ENCODE measurements around the gene MYO18B.

MYO18B gene

GRCh38 chr22:26053737-26054316 lies 311.8 kb downstream of the MYO18B start:
- no peak for DNase-seq (ENCODE audit: low read depth)

- no peak for DNase-seq (ENCODE audit: low read depth)
These were observed 313.0 kb downstream of the MYO18B start for GRCh38 chr22:26054841-26055605.

- DNase-seq (ENCODE audit: low read depth) = no peak
These were observed 313.7 kb downstream of the MYO18B start for GRCh38 chr22:26055693-26056092.

GRCh38 chr22:26056455-26057200 lies 314.6 kb downstream of the MYO18B start:
- DNase-seq (ENCODE audit: low read depth) = no peak

DNA sequence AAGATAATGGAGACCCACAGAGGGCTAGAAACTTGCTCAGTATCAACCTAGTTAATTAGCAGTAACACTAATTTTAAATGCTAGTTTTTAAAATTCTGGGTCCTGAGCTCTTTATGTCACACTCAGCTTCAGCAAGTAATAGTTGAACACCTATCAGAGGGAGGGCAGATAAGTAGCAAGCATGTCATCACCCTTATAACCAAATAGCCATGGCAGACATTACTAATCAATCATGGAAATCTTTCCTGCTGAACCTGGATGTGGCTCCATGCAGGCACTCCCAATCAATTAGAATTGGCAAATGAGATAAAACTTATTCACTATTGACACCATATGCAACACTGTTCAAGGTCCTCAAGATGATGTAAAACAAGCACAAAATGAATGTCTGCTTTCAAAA lies 315.7 kb downstream of the MYO18B start:
- no peak for DNase-seq (ENCODE audit: low read depth)

DNA sequence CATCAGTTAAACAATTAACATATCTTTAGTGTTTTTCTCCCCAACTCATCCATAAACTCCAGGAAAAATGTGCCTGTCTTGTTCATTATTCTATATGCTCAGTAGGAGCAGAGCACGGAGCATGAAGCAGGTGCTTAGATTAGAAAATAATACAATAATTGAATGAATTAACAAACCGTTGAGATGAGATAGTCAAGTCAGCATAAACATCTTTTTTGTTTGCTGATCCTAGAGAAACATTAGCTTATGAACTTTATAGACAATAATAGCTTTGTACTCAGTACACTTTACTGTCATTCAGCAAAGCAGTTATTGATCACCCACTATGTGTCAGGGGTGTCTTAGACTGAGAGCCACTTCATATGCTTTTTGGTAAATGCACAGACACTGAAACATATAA lies 322.1 kb downstream of the MYO18B start:
- no peak for DNase-seq (ENCODE audit: low read depth)

GRCh38 chr22:26065847-26066246 lies 323.9 kb downstream of the MYO18B start:
- no peak for DNase-seq (ENCODE audit: low read depth)

DNA sequence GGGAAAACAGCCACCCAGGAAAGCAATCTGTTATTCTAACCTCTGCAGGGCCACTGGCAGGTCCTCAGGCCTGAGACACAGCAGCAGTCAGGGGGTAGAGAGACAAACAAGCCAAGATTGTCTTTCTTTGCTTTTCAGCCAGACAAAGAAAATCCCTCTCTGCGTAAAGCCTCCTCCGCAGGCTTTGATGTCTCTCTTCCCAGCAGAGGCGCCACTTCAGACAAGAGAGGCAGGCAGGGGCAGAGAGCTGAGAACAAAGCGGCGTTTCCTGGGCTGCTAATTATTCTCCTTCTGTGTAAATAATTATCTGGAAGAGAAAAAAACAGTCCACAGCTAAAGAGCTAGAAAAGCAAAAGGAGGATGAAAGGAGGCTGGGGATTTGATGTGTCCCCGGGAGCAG lies 324.5 kb downstream of the MYO18B start:
- DNase-seq (ENCODE audit: low read depth) = no peak

DNA sequence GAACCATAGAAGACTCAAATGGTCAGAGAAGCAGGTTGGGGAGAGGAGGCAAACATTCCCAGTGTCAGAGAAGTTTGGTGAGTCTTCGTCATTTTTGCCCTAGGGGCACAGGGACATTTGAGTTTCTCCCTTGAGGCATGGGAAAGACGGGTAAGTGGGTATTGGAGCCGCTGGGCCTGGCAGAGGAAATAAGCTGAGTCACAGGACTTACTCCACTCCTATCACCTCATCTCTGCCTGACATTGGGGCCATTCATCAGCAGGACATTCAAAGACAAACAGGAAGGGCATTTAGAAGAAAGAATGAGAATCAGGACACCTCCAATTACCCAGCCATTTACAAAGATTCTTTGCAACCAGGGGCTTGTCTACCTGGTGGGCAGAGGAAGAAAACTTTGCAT lies 326.6 kb downstream of the MYO18B start:
- no peak for DNase-seq (ENCODE audit: low read depth)

- DNase-seq (ENCODE audit: low read depth) = no peak
These were observed 330.6 kb downstream of the MYO18B start for GRCh38 chr22:26072621-26073020.

DNA sequence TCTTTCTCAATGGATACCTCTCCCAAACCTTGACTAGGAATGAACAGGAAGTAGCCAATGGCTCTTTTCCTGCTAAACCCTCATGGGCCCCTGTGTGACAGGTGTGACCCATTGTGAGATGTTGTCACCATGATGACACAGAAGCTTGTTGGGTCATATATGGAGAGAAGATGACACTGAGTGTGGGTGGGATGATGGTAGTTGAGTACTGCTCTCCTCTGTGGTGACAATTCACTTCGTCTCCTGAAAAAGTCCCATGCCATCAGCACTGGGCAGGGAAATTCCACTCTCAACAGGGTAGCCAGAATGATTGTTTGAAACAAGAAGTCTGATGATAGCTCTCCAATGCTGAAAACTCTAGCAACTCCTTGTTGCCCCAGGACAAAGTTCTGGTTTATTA lies 333.3 kb downstream of the MYO18B start:
- no peak for DNase-seq (ENCODE audit: low read depth)

GRCh38 chr22:26079009-26079408 lies 337.0 kb downstream of the MYO18B start:
- DNase-seq (ENCODE audit: low read depth) = no peak
